GM12878 (cell line): Measurements from ENCODE around the gene PTCD1. TPM values are rescaled to one million over a fixed set of nuclear protein-coding genes. Genes with fewer than 3 reads are reported as not detected.
A peak's percentile ranks its signal among the peaks of the same experiment; 100 is the strongest.

Experiments used
- ATAC-seq: fragments of 200-7000 bp; cut with Tn5 transposase; 3 replicates; pipeline ENCODE4 v1.9.1; 2020; ENCODE audit warnings: mild to moderate bottlenecking, moderate library complexity
- BruUV-seq: library from RNA; stranded (reverse); fragments of 400-500 nt; replicated peaks from 2 replicates; lab custom pipeline; 2021; lab: Mats Ljungman, UMichigan
- CTCF ChIA-PET: fragments of 300-600 bp; sonication (Branson Sonifier 250); formaldehyde crosslinking; extraction: SDS; loops from one replicate; lab custom pipeline; 2021; ENCODE audit warnings: inconsistent platforms; lab: Yijun Ruan, JAX
- POLR2A ChIA-PET: fragments of 350-600 bp; formaldehyde crosslinking; extraction: SDS; loops from one replicate; lab custom pipeline; 2021; ENCODE audit warnings: inconsistent platforms; lab: Charles Lee
- RAD21 ChIA-PET: fragments of 300-600 bp; sonication (Branson Sonifier 250); formaldehyde crosslinking; loops from one replicate; lab custom pipeline; 2023; ENCODE audit warnings: antibody characterized with exemption; ENCODE audit not compliant: unreplicated experiment; lab: Charles Lee
- SMC1A ChIA-PET: fragments of 300-600 bp; sonication (Branson Sonifier 250); formaldehyde crosslinking; loops from one replicate; lab custom pipeline; 2023; ENCODE audit not compliant: unreplicated experiment, uncharacterized antibody; lab: Charles Lee
- DNase-seq: peaks from one replicate; pipeline ENCODE4 v3.0.0-alpha.2; 2011; ENCODE audit warnings: low read depth, low spot score
- FAIRE-seq: peaks from 3 replicates; lab custom pipeline; 2011; peaks lifted over from hg19 to GRCh38; lab: Jason Lieb, UNC
- H2AFZ ChIP-seq: 2 replicates; pipeline ENCODE4 v1.6.0; 2011; ENCODE audit warnings: low read depth, low read length, control low read depth; ENCODE audit not compliant: control insufficient read depth
- H3K27ac ChIP-seq: 2 replicates; pipeline ENCODE4 v1.5.1; 2011; ENCODE audit warnings: control low read depth; ENCODE audit not compliant: control insufficient read depth, insufficient read depth
- H3K27me3 ChIP-seq, 2 experiments: replicated peaks in 1 of 2; 2 replicates each; pipeline versions ENCODE4 v1.6.0 to v1.6.1; 2011; ENCODE audit warnings: low read length in 1 of 2; ENCODE audit not compliant: control insufficient read depth in 2 of 2, insufficient read depth in 2 of 2
- H3K36me3 ChIP-seq, 2 experiments: 2 replicates each; pipeline ENCODE4 v1.5.1; 2011; ENCODE audit warnings: low read length in 1 of 2; ENCODE audit not compliant: control insufficient read depth in 2 of 2, insufficient read depth in 2 of 2
- H3K4me1 ChIP-seq: 2 replicates; pipeline ENCODE4 v1.6.1; 2011; ENCODE audit warnings: mild to moderate bottlenecking, low read length, moderate library complexity, mixed read lengths; ENCODE audit not compliant: control insufficient read depth, insufficient read depth
- H3K4me2 ChIP-seq: 2 replicates; pipeline ENCODE4 v1.6.0; 2011; ENCODE audit warnings: control low read depth; ENCODE audit not compliant: control insufficient read depth, insufficient read depth
- H3K4me3 ChIP-seq: fragments of 200-600 bp; sonication (generic); 2 replicates; pipeline ENCODE4 v1.5.1; 2016
- H3K79me2 ChIP-seq: 2 replicates; pipeline ENCODE4 v1.6.0; 2011; ENCODE audit warnings: low read length; ENCODE audit not compliant: control insufficient read depth, insufficient read depth
- H3K9ac ChIP-seq: 2 replicates; pipeline ENCODE4 v1.8.0; 2011; ENCODE audit warnings: low read length, control low read depth, mixed read lengths; ENCODE audit not compliant: control insufficient read depth, insufficient read depth
- H3K9me3 ChIP-seq: replicated peaks from 3 replicates; pipeline ENCODE4 v1.5.1; 2011; ENCODE audit warnings: mild to moderate bottlenecking, low read length; ENCODE audit not compliant: control insufficient read depth, insufficient read depth
- H4K20me1 ChIP-seq: 2 replicates; pipeline ENCODE4 v1.6.0; 2011; ENCODE audit not compliant: control insufficient read depth, insufficient read depth
- ASH2L ChIP-seq: fragments of 300-600, 200-600 bp; sonication (generic); IDR thresholded peaks from 2 replicates; pipeline ENCODE4 v1.6.1; 2017; ENCODE audit warnings: low read depth, mild to moderate bottlenecking, borderline replicate concordance
- CHD1 ChIP-seq: IDR thresholded peaks from 2 replicates; pipeline ENCODE4 v1.6.1; 2012; ENCODE audit warnings: low read depth, low read length, improper control_type of control experiment
- DPF2 ChIP-seq: fragments of 450-650 bp; IDR thresholded peaks from 2 replicates; pipeline ENCODE4 v1.6.1; 2017; ENCODE audit warnings: mild to moderate bottlenecking
- SMAD5 ChIP-seq: IDR thresholded peaks from 2 replicates; pipeline ENCODE4 v1.6.1; 2016; ENCODE audit warnings: antibody characterized with exemption, low read depth
- WGBS: methylation state at CpG from one replicate; pipeline ENCODE4 v1.1.6; 2016; ENCODE audit warnings: low lambda C conversion rate; ENCODE audit not compliant: insufficient replicate concordance, insufficient coverage; ENCODE audit errors: missing lambda C conversion rate; 5-methylcytosine and 5-hydroxymethylcytosine counted together
- in situ Hi-C: fragments of 300-500 bp; cut with MboI; formaldehyde crosslinking; loops from 9 replicates; pipeline ENCODE4 v1.14.3; 2018; ENCODE audit warnings: mixed read lengths
- intact Hi-C: fragments of 100-400 bp; cut with micrococcal nuclease; formaldehyde crosslinking; loops from one replicate; pipeline ENCODE4 v1.14.2; 2022; ENCODE audit not compliant: unreplicated experiment
- polyA plus RNA-seq, 11 experiments: library from polyadenylated mRNA; depleted of rRNA in 4 of 11; unstranded in 6 of 11; stranded (reverse) in 5 of 11; fragments of >200 nt; fragmentation: Nextera tagmentation in 4 of 11; fragmentation: Illumina TruSeq in 1 of 11; extraction: Ambion mirVana in 4 of 11; extraction: Trizol in 1 of 11; gene quantifications; 1 replicate in 1 of 11; 2 replicates in 10 of 11; pipeline versions ENCODE4 v1.2.1 to v1.2.3, GENCODE V29; 2011 to 2016; ENCODE audit warnings: inconsistent platforms in 2 of 11, missing spikeins in 2 of 11, low read depth in 1 of 11
- total RNA-seq, 4 experiments: library from RNA; depleted of rRNA in 3 of 4; stranded (reverse); fragments of >200 nt in 3 of 4; fragmentation: Illumina TruSeq in 1 of 4; extraction: Trizol in 1 of 4; gene quantifications; 2 replicates each; pipeline versions ENCODE4 v1.2.1 to v1.2.3, GENCODE V29; 2013 to 2021

The PTCD1 gene
- total and polyA plus RNA-seq, 10 of the 15 experiments (the other 5 are each of a cell fraction or from before 2014, with no cell fraction given), result 0.26 to 9.7 (median 5.0) TPM

DNA sequence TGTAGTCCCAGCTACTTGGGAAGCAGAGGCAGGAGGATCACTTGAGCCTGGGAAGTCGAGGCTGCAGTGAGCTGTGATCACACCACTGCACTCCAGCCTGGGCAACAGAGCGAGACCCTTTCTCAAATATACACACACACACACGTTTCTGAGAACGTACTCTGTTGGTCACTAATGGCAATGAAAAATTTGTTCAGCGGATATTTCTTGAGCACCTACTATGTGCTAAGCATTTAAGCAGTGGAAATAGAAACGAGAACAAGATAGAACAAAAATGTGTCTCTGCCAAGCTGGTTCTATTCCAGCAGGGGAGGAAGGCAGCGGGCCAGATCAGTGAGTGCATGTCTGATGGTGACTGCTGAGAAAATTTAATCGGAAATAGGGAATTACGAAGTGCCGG lies 55.4 kb downstream of the PTCD1 start:
- ChIA-PET CTCF (no interaction called here), RAD21 (no interaction called here), POLR2A (interaction anchor here (1.3 kb wide), 1 partner anchor 26 kb away, joined by 4 read pairs; the partner anchor contains the start of gene BUD31), SMC1A (interaction anchor here (1.7 kb wide), 1 partner anchor 26 kb away, joined by 3 read pairs; the partner anchor contains the start of genes BUD31 and PDAP1)
- H3K4me3 ChIP-seq, result no peak overlapping the region
- H3K4me2 ChIP-seq, result no peak overlapping the region
- no peak for DNase-seq
- FAIRE-seq, result no peak
- no peak for ATAC-seq
- intact Hi-C loops, result no loop called here
- in situ Hi-C loops, result no loop called here
- H3K9ac ChIP-seq, result no peak overlapping the region
- H3K4me1 ChIP-seq, result peaks cover 33% of the 10 kb centered on the region
- H2AFZ ChIP-seq, result no peak overlapping the region
- 86% methylated on average over 10 of the region's 10 CpGs for WGBS
- no peaks in the 10 kb centered on the region for H3K27me3 ChIP-seq
- no peaks in the 10 kb centered on the region for H3K9me3 ChIP-seq
- peaks cover 50% of the 10 kb centered on the region for H3K79me2 ChIP-seq
- H3K27ac ChIP-seq, result no peak overlapping the region
- H4K20me1 ChIP-seq, result no peaks in the 10 kb centered on the region
- BruUV-seq, result no TSS peak
- no peak for TF ChIP-seq CHD1
- TF ChIP-seq DPF2, result peak; percentile 45; the same call in 1 of the 2 replicates
- peaks cover 6 to 21% of the 10 kb centered on the region in 2 experiments for H3K36me3 ChIP-seq

GRCh38 chr7:99381664-99382075 lies 56.9 kb downstream of the PTCD1 start:
- Histone ChIP-seq H3K27me3 (no peaks in the 10 kb centered on the region), H4K20me1 (no peaks in the 10 kb centered on the region), H2AFZ (no peak overlapping the region), H3K4me3 (peak overlapping the region; percentile 59), H3K9me3 (no peaks in the 10 kb centered on the region), H3K4me1 (peaks cover 39% of the 10 kb centered on the region), H3K9ac (peak overlapping the region; percentile 95), H3K79me2 (peaks cover 64% of the 10 kb centered on the region), H3K27ac (peak overlapping the region; percentile 100), H3K36me3 (peaks cover 7 to 15% of the 10 kb centered on the region in 2 experiments), H3K4me2 (peak overlapping the region; percentile 96)
- RAD21 ChIA-PET, result no interaction called here
- SMC1A ChIA-PET, result interaction anchor here (1.7 kb wide), 1 partner anchor 27 kb away, joined by 3 read pairs; the partner anchor contains the start of genes BUD31 and PDAP1
- POLR2A ChIA-PET, result interaction anchor here (0.6 to 1.0 kb wide), 2 partner anchors 26 to 688 kb away, joined by 4 to 5 read pairs; no protein-coding TSS in a partner anchor
- intact Hi-C loops (loop anchor here (2.0 kb wide), 1 partner anchor 27 kb away; the partner anchor contains the start of genes BUD31 and PDAP1), in situ Hi-C loops (no loop called here)
- BruUV-seq, result no TSS peak
- TF ChIP-seq SMAD5 (0 out of 2 replicates have a peak, but pooled peaks have one; percentile 6), ASH2L (no peak)
- WGBS, result 79% methylated on average over 7 of the region's 7 CpGs
- DNase-seq (no peak), ATAC-seq (no peak), FAIRE-seq (no peak)
- CTCF ChIA-PET, result no interaction called here
